Upper lobe of left lung (tissue), 6 donors: Measurements from ENCODE around the gene SP100. TPM values are rescaled to one million over a fixed set of nuclear protein-coding genes. Genes with fewer than 3 reads are reported as not detected.

Experiments used
- ATAC-seq, 2 donors: fragments of 200-7000 bp; cut with Tn5 transposase; one replicate each; pipeline ENCODE4 v1.9.1; 2022; ENCODE audit warnings: mild to moderate bottlenecking in 2 of 2, moderate library complexity in 2 of 2; ENCODE audit not compliant: low FRiP score in 2 of 2
- DNase-seq, 2 donors: peaks; one replicate each; pipeline ENCODE4 v3.0.0-alpha.2; 2019 to 2020
- H3K27ac ChIP-seq, 4 donors: fragments of 200-600 bp; sonication (generic); one replicate each; pipeline ENCODE4 v1.5.1; 2016 to 2019
- H3K27me3 ChIP-seq, 4 donors: fragments of 200-600 bp; sonication (generic); one replicate each; pipeline ENCODE4 v1.5.1; 2017 to 2019
- H3K36me3 ChIP-seq, 4 donors: fragments of 200-600 bp; sonication (generic); one replicate each; pipeline ENCODE4 v1.5.1; 2016 to 2019
- H3K4me1 ChIP-seq, 4 donors: fragments of 200-600 bp; sonication (generic); one replicate each; pipeline ENCODE4 v1.5.1; 2018 to 2019
- H3K4me3 ChIP-seq, 4 donors: fragments of 200-600 bp; sonication (generic); one replicate each; pipeline ENCODE4 v1.5.1; 2017 to 2019; ENCODE audit warnings: mild to moderate bottlenecking in 2 of 4, moderate library complexity in 1 of 4
- H3K9me3 ChIP-seq, 4 donors: fragments of 200-600 bp; sonication (generic); one replicate each; pipeline ENCODE4 v1.5.1; 2018 to 2019
- CTCF ChIP-seq, 6 experiments: fragments of 450-650 bp in 4 of 6; fragments of 200-600 bp in 2 of 6; sonication (generic) in 2 of 6; IDR thresholded peaks; one replicate each; pipeline ENCODE4 v1.5.1; 2016 to 2019; ENCODE audit warnings: antibody characterized with exemption in 6 of 6
- EP300 ChIP-seq, 4 donors: sonication (generic); formaldehyde crosslinking; IDR thresholded peaks; one replicate each; pipeline ENCODE4 v1.5.1; 2017; ENCODE audit warnings: antibody characterized with exemption in 4 of 4, control low read depth in 2 of 4
- POLR2A ChIP-seq, 4 donors: fragments of 450-650 bp; IDR thresholded peaks; one replicate each; pipeline ENCODE4 v1.5.1; 2016 to 2017; ENCODE audit warnings: antibody characterized with exemption in 4 of 4, mild to moderate bottlenecking in 2 of 4
- POLR2AphosphoS5 ChIP-seq, 2 donors: sonication (generic); formaldehyde crosslinking; IDR thresholded peaks; one replicate each; pipeline ENCODE4 v1.5.1; 2017; ENCODE audit warnings: antibody characterized with exemption in 2 of 2
- WGBS, 2 donors: methylation state at CpG; one replicate each; pipeline ENCODE4 v1.1.5; 2017 to 2018; 5-methylcytosine and 5-hydroxymethylcytosine counted together
- small RNA-seq, 4 donors: library from RNA; depleted of rRNA; stranded (forward); fragments of <200 nt; gene quantifications; one replicate each; pipeline ENCODE3, GENCODE V24; 2016
- total RNA-seq, 6 donors: library from RNA; depleted of rRNA in 4 of 6; stranded (reverse); fragments of >200 nt in 4 of 6; gene quantifications; one replicate each; pipeline versions ENCODE4 v1.1.0 to v1.2.1, GENCODE V29; 2016 to 2021
- donor health status: DM: no; HTN: no; CAD: no; lungs with moderate emphysema.
- donor health status: DM: no; HTN: yes; CAD: no; lungs with severe emphysema.

The SP100 gene
- total RNA-seq, 6 donors from 2014 or later, result 117 to 260 (median 153) TPM

DNA sequence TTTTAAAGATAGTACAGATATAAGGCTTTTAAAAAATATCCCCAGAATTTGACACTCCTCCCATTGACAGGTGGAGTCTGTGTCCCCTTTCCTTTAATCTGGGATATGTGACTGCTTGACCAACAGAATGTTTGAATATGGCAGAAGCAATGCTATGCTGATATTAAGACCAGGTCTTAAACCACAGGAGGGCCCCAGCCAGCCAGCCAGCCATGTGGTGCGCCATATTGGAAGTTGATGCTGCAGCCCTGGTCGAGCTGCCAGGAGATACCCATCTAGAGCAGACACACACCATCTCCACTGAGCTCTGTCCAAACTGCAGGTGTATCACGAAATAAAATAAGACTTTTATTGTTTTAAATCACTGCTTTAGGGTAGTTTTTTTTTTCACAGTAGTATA lies 174.3 kb downstream of the SP100 start:
- no peak overlapping the region for H3K27ac ChIP-seq
- no peak for DNase-seq
- no peak overlapping the region for H3K4me3 ChIP-seq
- 94% methylated on average over 3 of the region's 3 CpGs for WGBS, 2 donors
- no peaks in the 10 kb centered on the region for H3K36me3 ChIP-seq
- no peaks in the 10 kb centered on the region for H3K27me3 ChIP-seq
- no peaks in the 10 kb centered on the region for H3K4me1 ChIP-seq
- no peak for ATAC-seq
- TF ChIP-seq POLR2AphosphoS5 (IDR thresholded peaks at IDR 0.05), result no peak
- no peak for TF ChIP-seq POLR2A (IDR thresholded peaks at IDR 0.05)
- no peak for TF ChIP-seq CTCF (IDR thresholded peaks at IDR 0.05)
- no peak for TF ChIP-seq EP300 (IDR thresholded peaks at IDR 0.05)
- H3K9me3 ChIP-seq, result no peaks in the 10 kb centered on the region

GRCh38 chr2:230591850-230592249 lies 175.8 kb downstream of the SP100 start:
- 79 to 83% methylated on average over 6 of the region's 6 CpGs for WGBS, 2 donors
- H3K4me3 ChIP-seq, result no peak overlapping the region
- TF ChIP-seq POLR2A (IDR thresholded peaks at IDR 0.05) (no peak), EP300 (IDR thresholded peaks at IDR 0.05) (no peak), POLR2AphosphoS5 (IDR thresholded peaks at IDR 0.05) (no peak), CTCF (IDR thresholded peaks at IDR 0.05) (no peak)
- H3K9me3 ChIP-seq, result no peaks in the 10 kb centered on the region
- no peak overlapping the region for H3K27ac ChIP-seq
- no peaks in the 10 kb centered on the region for H3K4me1 ChIP-seq
- DNase-seq, result no peak
- H3K36me3 ChIP-seq, result no peaks in the 10 kb centered on the region
- no peaks in the 10 kb centered on the region for H3K27me3 ChIP-seq
- ATAC-seq, result no peak

GRCh38 chr2:230592775-230593174 lies 176.8 kb downstream of the SP100 start:
- WGBS, 2 donors, result 78 to 90% methylated on average over 4 of the region's 4 CpGs
- H3K4me3 ChIP-seq, result no peak overlapping the region
- no peaks in the 10 kb centered on the region for H3K4me1 ChIP-seq
- DNase-seq (no peak), ATAC-seq (no peak)
- H3K36me3 ChIP-seq, result no peaks in the 10 kb centered on the region
- TF ChIP-seq EP300 (IDR thresholded peaks at IDR 0.05) (no peak), POLR2A (IDR thresholded peaks at IDR 0.05) (no peak), POLR2AphosphoS5 (IDR thresholded peaks at IDR 0.05) (no peak), CTCF (IDR thresholded peaks at IDR 0.05) (no peak)
- H3K27ac ChIP-seq, result no peak overlapping the region
- H3K27me3 ChIP-seq, result no peaks in the 10 kb centered on the region
- no peaks in the 10 kb centered on the region for H3K9me3 ChIP-seq

Small RNAs within 50 kb of the gene (small RNA-seq; reads per million reads assigned to genes)
- gene HMGB1P3 (0 reads per million in 4 donors), gene RN7SL834P (0 reads per million in 4 donors), gene RNU6-451P (0 reads per million in 4 donors)

Other genes starting within 250 kb of the SP100 start
- 10 to 100 TPM; 22.2 to 89.1 (median 38.4) TPM for gene SP110, start 196.2 kb upstream of the SP100 start, total RNA-seq
- gene SP140, start 190.5 kb upstream of the SP100 start, total RNA-seq, result 10 to 100 TPM in 3 of 6 donors, 1 to 10 TPM in 3; 5.1 to 15.7 (median 9.7) TPM
- 10 to 100 TPM; 15.5 to 38.8 (median 18.9) TPM for gene SP140L, start 89.0 kb upstream of the SP100 start, total RNA-seq